GM12801 (cell line): Measurements from ENCODE around the gene SLC41A1.

Source experiments
- CTCF ChIP-seq: IDR thresholded peaks from one replicate; pipeline ENCODE4 v1.5.1; 2011; ENCODE audit warnings: control low read depth; ENCODE audit not compliant: insufficient read length; ENCODE audit errors: extremely low read depth

The SLC41A1 gene

GRCh38 chr1:205748403-205749233 is 64.4 kb downstream of the SLC41A1 start:
- TF ChIP-seq CTCF: no peak

- TF ChIP-seq CTCF: no peak
Observed at GRCh38 chr1:205746757-205747412, 66.1 kb downstream of the SLC41A1 start.

- no peak for TF ChIP-seq CTCF
Observed at GRCh38 chr1:205744403-205744802, 68.6 kb downstream of the SLC41A1 start.

- TF ChIP-seq CTCF: no peak
Observed at GRCh38 chr1:205743977-205744376, 69.0 kb downstream of the SLC41A1 start.

GRCh38 chr1:205741681-205742080 is 71.3 kb downstream of the SLC41A1 start:
- TF ChIP-seq CTCF: no peak

- no peak for TF ChIP-seq CTCF
Observed at GRCh38 chr1:205739348-205740160, 73.4 kb downstream of the SLC41A1 start.
